ENCODE measurements around the gene ARRDC3. TPM values are rescaled to one million over a fixed set of nuclear protein-coding genes. Genes with fewer than 3 reads are reported as not detected.
A peak's percentile ranks its signal among the peaks of the same experiment; 100 is the strongest.

The ARRDC3 gene
- total and polyA plus RNA-seq, 9 of the 15 experiments (the other 6 are each of a cell fraction or from before 2014, with no cell fraction given): 15.3 to 58.1 (median 39.4) TPM

DNA sequence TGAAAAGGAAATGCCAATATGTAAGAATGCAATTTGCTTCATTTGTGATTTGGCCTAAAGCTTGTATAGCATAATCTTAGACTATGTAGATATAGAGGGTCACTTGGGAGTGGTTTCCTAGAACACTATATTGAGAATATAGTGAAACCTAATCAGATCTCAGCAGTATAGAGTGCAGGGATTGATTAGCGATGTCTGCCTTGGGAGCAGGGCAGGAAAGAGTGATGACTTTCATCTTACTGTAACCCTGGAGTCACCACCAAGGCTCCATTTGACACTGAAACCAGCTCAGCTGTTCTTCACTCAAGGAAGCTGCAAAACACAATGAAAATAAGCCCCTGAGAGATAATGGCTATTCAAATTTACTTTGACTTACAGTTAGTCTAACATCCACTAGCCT lies 26.2 kb upstream of the ARRDC3 start (continued):
- TF ChIP-seq ZBTB17 (CRISPR knock-in tag; IDR thresholded peaks at IDR 0.05) (peak; percentile 94), ZFP30 (CRISPR knock-in tag; IDR thresholded peaks at IDR 0.05; ENCODE audit: borderline replicate concordance) (no peak)
- TF ChIP-seq, protein P1, sequence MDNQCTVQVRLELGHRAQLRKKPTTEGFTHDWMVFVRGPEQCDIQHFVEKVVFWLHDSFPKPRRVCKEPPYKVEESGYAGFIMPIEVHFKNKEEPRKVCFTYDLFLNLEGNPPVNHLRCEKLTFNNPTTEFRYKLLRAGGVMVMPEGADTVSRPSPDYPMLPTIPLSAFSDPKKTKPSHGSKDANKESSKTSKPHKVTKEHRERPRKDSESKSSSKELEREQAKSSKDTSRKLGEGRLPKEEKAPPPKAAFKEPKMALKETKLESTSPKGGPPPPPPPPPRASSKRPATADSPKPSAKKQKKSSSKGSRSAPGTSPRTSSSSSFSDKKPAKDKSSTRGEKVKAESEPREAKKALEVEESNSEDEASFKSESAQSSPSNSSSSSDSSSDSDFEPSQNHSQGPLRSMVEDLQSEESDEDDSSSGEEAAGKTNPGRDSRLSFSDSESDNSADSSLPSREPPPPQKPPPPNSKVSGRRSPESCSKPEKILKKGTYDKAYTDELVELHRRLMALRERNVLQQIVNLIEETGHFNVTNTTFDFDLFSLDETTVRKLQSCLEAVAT (IDR thresholded peaks at IDR 0.05): peak in 1 of 2 experiments; percentile 88; a peak in 2 of 4 replicates
- TF ChIP-seq, protein P2, sequence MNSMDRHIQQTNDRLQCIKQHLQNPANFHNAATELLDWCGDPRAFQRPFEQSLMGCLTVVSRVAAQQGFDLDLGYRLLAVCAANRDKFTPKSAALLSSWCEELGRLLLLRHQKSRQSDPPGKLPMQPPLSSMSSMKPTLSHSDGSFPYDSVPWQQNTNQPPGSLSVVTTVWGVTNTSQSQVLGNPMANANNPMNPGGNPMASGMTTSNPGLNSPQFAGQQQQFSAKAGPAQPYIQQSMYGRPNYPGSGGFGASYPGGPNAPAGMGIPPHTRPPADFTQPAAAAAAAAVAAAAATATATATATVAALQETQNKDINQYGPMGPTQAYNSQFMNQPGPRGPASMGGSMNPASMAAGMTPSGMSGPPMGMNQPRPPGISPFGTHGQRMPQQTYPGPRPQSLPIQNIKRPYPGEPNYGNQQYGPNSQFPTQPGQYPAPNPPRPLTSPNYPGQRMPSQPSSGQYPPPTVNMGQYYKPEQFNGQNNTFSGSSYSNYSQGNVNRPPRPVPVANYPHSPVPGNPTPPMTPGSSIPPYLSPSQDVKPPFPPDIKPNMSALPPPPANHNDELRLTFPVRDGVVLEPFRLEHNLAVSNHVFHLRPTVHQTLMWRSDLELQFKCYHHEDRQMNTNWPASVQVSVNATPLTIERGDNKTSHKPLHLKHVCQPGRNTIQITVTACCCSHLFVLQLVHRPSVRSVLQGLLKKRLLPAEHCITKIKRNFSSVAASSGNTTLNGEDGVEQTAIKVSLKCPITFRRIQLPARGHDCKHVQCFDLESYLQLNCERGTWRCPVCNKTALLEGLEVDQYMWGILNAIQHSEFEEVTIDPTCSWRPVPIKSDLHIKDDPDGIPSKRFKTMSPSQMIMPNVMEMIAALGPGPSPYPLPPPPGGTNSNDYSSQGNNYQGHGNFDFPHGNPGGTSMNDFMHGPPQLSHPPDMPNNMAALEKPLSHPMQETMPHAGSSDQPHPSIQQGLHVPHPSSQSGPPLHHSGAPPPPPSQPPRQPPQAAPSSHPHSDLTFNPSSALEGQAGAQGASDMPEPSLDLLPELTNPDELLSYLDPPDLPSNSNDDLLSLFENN (IDR thresholded peaks at IDR 0.05; ENCODE audit: low read depth in 2 of 2, low read length in 2 of 2): 0 out of 4 replicates have a peak, but pooled peaks of 1 of the 2 experiments have one; percentile 47
- TF ChIP-seq, protein P3, sequence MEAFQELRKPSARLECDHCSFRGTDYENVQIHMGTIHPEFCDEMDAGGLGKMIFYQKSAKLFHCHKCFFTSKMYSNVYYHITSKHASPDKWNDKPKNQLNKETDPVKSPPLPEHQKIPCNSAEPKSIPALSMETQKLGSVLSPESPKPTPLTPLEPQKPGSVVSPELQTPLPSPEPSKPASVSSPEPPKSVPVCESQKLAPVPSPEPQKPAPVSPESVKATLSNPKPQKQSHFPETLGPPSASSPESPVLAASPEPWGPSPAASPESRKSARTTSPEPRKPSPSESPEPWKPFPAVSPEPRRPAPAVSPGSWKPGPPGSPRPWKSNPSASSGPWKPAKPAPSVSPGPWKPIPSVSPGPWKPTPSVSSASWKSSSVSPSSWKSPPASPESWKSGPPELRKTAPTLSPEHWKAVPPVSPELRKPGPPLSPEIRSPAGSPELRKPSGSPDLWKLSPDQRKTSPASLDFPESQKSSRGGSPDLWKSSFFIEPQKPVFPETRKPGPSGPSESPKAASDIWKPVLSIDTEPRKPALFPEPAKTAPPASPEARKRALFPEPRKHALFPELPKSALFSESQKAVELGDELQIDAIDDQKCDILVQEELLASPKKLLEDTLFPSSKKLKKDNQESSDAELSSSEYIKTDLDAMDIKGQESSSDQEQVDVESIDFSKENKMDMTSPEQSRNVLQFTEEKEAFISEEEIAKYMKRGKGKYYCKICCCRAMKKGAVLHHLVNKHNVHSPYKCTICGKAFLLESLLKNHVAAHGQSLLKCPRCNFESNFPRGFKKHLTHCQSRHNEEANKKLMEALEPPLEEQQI (IDR thresholded peaks at IDR 0.05): no peak
